AG04449 (cell line): ENCODE results near the gene PKN1.

Source experiments
- CTCF ChIA-PET: fragments of 350-600 bp; formaldehyde crosslinking; extraction: SDS; loops from one replicate; lab custom pipeline; 2021; ENCODE audit warnings: antibody characterized with exemption; lab: Yijun Ruan, JAX
- POLR2A ChIA-PET: fragments of 400-600, 350-600 bp; formaldehyde crosslinking; extraction: SDS; loops from one replicate; lab custom pipeline; 2020; ENCODE audit warnings: antibody characterized with exemption, inconsistent platforms; lab: Yijun Ruan, JAX
- DNase-seq: peaks from one replicate; pipeline ENCODE4 v3.0.0-alpha.2; 2010; ENCODE audit warnings: low read depth, low spot score
- H3K4me3 ChIP-seq: 2 replicates; pipeline ENCODE4 v1.5.1; 2011; ENCODE audit warnings: low read depth, mild to moderate bottlenecking, control low read depth, low read length
- CTCF ChIP-seq: IDR thresholded peaks from one replicate; pipeline ENCODE4 v1.5.1; 2011; ENCODE audit warnings: mild to moderate bottlenecking, moderate library complexity, low read length, control low read depth, inconsistent platforms; ENCODE audit not compliant: insufficient read depth; ENCODE audit errors: missing control alignments

Gene PKN1

GRCh38 chr19:14419106-14419813 is 13.8 kb upstream of the PKN1 start, which contains the start of gene DDX39A:
Gene DDX39A, minus strand, starts transcription at chr19:14419341. Its CDS starts 6,121 bp downstream, at chr19:14413220.
- CTCF ChIA-PET = interaction anchor here (0.8 to 5.8 kb wide), 10 partner anchors 9 to 283 kb away, joined by 3 to 45 read pairs (median 4); partner anchors contain the start of genes ASF1B and PKN1
- TF ChIP-seq CTCF = no peak

GRCh38 chr19:14425696-14426138 is 7.4 kb upstream of the PKN1 start:
- no peak for TF ChIP-seq CTCF

More at GRCh38 chr19:14419106-14419813, 13.8 kb upstream of the PKN1 start, which contains the start of gene DDX39A:
- peak within 1 kb of the TSS; percentile 87 for H3K4me3 ChIP-seq
- POLR2A ChIA-PET = interaction anchor here (0.5 to 1.0 kb wide), 3 partner anchors 12 to 99 kb away, joined by 3 read pairs; partner anchors contain the start of gene DNAJB1
- DNase-seq = peak; percentile 95

GRCh38 chr19:14427461-14427860 is 5.6 kb upstream of the PKN1 start:
- ChIA-PET POLR2A (no interaction called here), CTCF (interaction anchor here (1.4 kb wide), 1 partner anchor 291 kb away, joined by 3 read pairs; the partner anchor contains the start of gene ASF1B)
- no peak for DNase-seq
- TF ChIP-seq CTCF = no peak
- no peak overlapping the region for H3K4me3 ChIP-seq

More at GRCh38 chr19:14425696-14426138, 7.4 kb upstream of the PKN1 start:
- H3K4me3 ChIP-seq = no peak overlapping the region
- DNase-seq = no peak
- POLR2A ChIA-PET = no interaction called here
- CTCF ChIA-PET = interaction anchor here (1.8 kb wide), 1 partner anchor 289 kb away, joined by 5 read pairs; the partner anchor contains the start of gene ASF1B

GRCh38 chr19:14428882-14429416 is 4.2 kb upstream of the PKN1 start:
- CTCF ChIA-PET = interaction anchor here (0.9 to 1.8 kb wide), 4 partner anchors 9 to 52 kb away, joined by 3 to 8 read pairs (median 3); partner anchors contain the start of gene DDX39A
- TF ChIP-seq CTCF = no peak
- POLR2A ChIA-PET = interaction anchor here (0.7 kb wide), 1 partner anchor 248 kb away, joined by 3 read pairs; no protein-coding TSS in a partner anchor
- no peak for DNase-seq
- H3K4me3 ChIP-seq = no peak overlapping the region

- CTCF ChIA-PET = interaction anchor here (0.6 to 3.4 kb wide), 6 partner anchors 9 to 1678 kb away, joined by 3 to 45 read pairs (median 4); partner anchors contain the start of gene DDX39A
- DNase-seq = no peak
- no peak for TF ChIP-seq CTCF
- no peak overlapping the region for H3K4me3 ChIP-seq
- POLR2A ChIA-PET = interaction anchor here (0.5 kb wide), 1 partner anchor 67 kb away, joined by 3 read pairs; no protein-coding TSS in a partner anchor
Measured at GRCh38 chr19:14430712-14431111, 2.4 kb upstream of the PKN1 start.
